Measurements from ENCODE around the gene PITPNC1. TPM values are rescaled to one million over a fixed set of nuclear protein-coding genes. Genes with fewer than 3 reads are reported as not detected.

The PITPNC1 gene
- total and polyA plus RNA-seq, 7 donors = 3.0 to 15.7 (median 5.6) TPM

- no peak for DNase-seq
- H3K4me3 ChIP-seq = no peak overlapping the region
- no peaks in the 10 kb centered on the region for H3K27me3 ChIP-seq
- 98 to 99% methylated on average over 2 of the region's 2 CpGs for WGBS, 2 donors
- TF ChIP-seq POLR2A (IDR thresholded peaks at IDR 0.05) (no peak), CTCF (IDR thresholded peaks at IDR 0.05) (no peak), EP300 (IDR thresholded peaks at IDR 0.05) (no peak), POLR2AphosphoS5 (IDR thresholded peaks at IDR 0.05) (no peak)
- intact Hi-C loops (cut with DNase I) = no loop called here
- peaks cover 0 to 12% (median 11%) of the 10 kb centered on the region in 4 donors for H3K4me1 ChIP-seq
- no peak overlapping the region for H3K27ac ChIP-seq
- H3K9me3 ChIP-seq = no peaks in the 10 kb centered on the region
- no peaks in the 10 kb centered on the region for H3K36me3 ChIP-seq
Observed at GRCh38 chr17:67600408-67600807, 223.3 kb downstream of the PITPNC1 start.

GRCh38 chr17:67601897-67602296 is 224.8 kb downstream of the PITPNC1 start:
- no peak overlapping the region for H3K27ac ChIP-seq
- no peaks in the 10 kb centered on the region for H3K36me3 ChIP-seq
- DNase-seq = no peak
- 86 to 89% methylated on average over 4 of the region's 4 CpGs for WGBS, 2 donors
- no peaks in the 10 kb centered on the region for H3K9me3 ChIP-seq
- TF ChIP-seq POLR2AphosphoS5 (IDR thresholded peaks at IDR 0.05) = peak in 1 of 4 donors; percentile 23
- no peak for TF ChIP-seq POLR2A (IDR thresholded peaks at IDR 0.05)
- no peak overlapping the region for H3K4me3 ChIP-seq
- no peaks in the 10 kb centered on the region for H3K27me3 ChIP-seq
- H3K4me1 ChIP-seq = peaks cover 0 to 27% (median 23%) of the 10 kb centered on the region in 4 donors
- intact Hi-C loops (cut with DNase I) = no loop called here

GRCh38 chr17:67602444-67602843 is 225.4 kb downstream of the PITPNC1 start:
- intact Hi-C loops (cut with DNase I) = no loop called here
- TF ChIP-seq EP300 (IDR thresholded peaks at IDR 0.05) (no peak), POLR2AphosphoS5 (IDR thresholded peaks at IDR 0.05) (no peak), POLR2A (IDR thresholded peaks at IDR 0.05) (no peak), CTCF (IDR thresholded peaks at IDR 0.05) (no peak)
- Histone ChIP-seq H3K27ac (no peak overlapping the region), H3K4me1 (peaks cover 0 to 30% (median 25%) of the 10 kb centered on the region in 4 donors), H3K4me3 (no peak overlapping the region), H3K36me3 (no peaks in the 10 kb centered on the region), H3K27me3 (no peaks in the 10 kb centered on the region), H3K9me3 (no peaks in the 10 kb centered on the region)
- WGBS, 2 donors = 80 to 87% methylated on average over 4 of the region's 4 CpGs
- DNase-seq = no peak

GRCh38 chr17:67602974-67603373 is 225.9 kb downstream of the PITPNC1 start:
- intact Hi-C loops (cut with DNase I) = no loop called here
- no peak overlapping the region for H3K4me3 ChIP-seq
- 47 to 82% methylated on average over 3 of the region's 3 CpGs for WGBS, 2 donors
- DNase-seq = no peak
- no peaks in the 10 kb centered on the region for H3K27me3 ChIP-seq
- no peaks in the 10 kb centered on the region for H3K36me3 ChIP-seq
- H3K9me3 ChIP-seq = no peaks in the 10 kb centered on the region
- H3K4me1 ChIP-seq = peaks cover 0 to 30% (median 25%) of the 10 kb centered on the region in 4 donors
- TF ChIP-seq POLR2A (IDR thresholded peaks at IDR 0.05) (no peak), POLR2AphosphoS5 (IDR thresholded peaks at IDR 0.05) (no peak), CTCF (IDR thresholded peaks at IDR 0.05) (no peak), EP300 (IDR thresholded peaks at IDR 0.05) (no peak)
- H3K27ac ChIP-seq = no peak overlapping the region

- Histone ChIP-seq H3K4me1 (peaks cover 0 to 39% (median 25%) of the 10 kb centered on the region in 4 donors), H3K9me3 (no peaks in the 10 kb centered on the region), H3K27ac (peak overlapping the region in 3 of 4 donors; percentile 35 to 61 (median 39)), H3K4me3 (peak overlapping the region in 1 of 4 donors; percentile 4), H3K36me3 (no peaks in the 10 kb centered on the region), H3K27me3 (no peaks in the 10 kb centered on the region)
- intact Hi-C loops (cut with DNase I) = no loop called here
- WGBS, 2 donors = 85 to 90% methylated on average over 17 of the region's 17 CpGs
- DNase-seq = peak; percentile 82
- TF ChIP-seq POLR2AphosphoS5 (IDR thresholded peaks at IDR 0.05) (peak in 1 of 4 donors; percentile 18), POLR2A (IDR thresholded peaks at IDR 0.05) (no peak)
Observed at GRCh38 chr17:67605256-67605912, 228.3 kb downstream of the PITPNC1 start.
